Measurements from ENCODE around the gene IFNG-AS1.

Gene IFNG-AS1

GRCh38 chr12:68036642-68037041, 47.4 kb downstream of the IFNG-AS1 start:
- Histone ChIP-seq H3K4me2 (ENCODE audit: low read length) (no peak overlapping the region), H3K9ac (ENCODE audit: low read length) (no peak overlapping the region), H3K4me3 (ENCODE audit: low read depth, low read length, poor library complexity, severe bottlenecking) (no peak overlapping the region), H3K27me3 (ENCODE audit: insufficient read depth, low read length) (no peaks in the 10 kb centered on the region), H3K36me3 (ENCODE audit: insufficient read depth, low read length) (no peaks in the 10 kb centered on the region), H3F3A (ENCODE audit: insufficient read depth, low read length) (no peaks in the 10 kb centered on the region), H3K79me2 (ENCODE audit: insufficient read depth, low read length) (no peaks in the 10 kb centered on the region), H3K27ac (ENCODE audit: low read depth, low read length, poor library complexity, severe bottlenecking) (no peak overlapping the region), H2AFZ (ENCODE audit: low read length) (no peak overlapping the region), H3K9me3 (ENCODE audit: low read length) (no peaks in the 10 kb centered on the region), H4K20me1 (ENCODE audit: insufficient read depth, low read length) (no peaks in the 10 kb centered on the region), H3K9me2 (ENCODE audit: low read depth, low read length) (no peaks in the 10 kb centered on the region), H3K4me1 (ENCODE audit: insufficient read depth, low read length, severe bottlenecking) (no peaks in the 10 kb centered on the region)
- TF ChIP-seq EZH2 (IDR thresholded peaks at IDR 0.05; ENCODE audit: borderline replicate concordance, low read length), result no peak

GRCh38 chr12:68037616-68038255, 48.5 kb downstream of the IFNG-AS1 start:
- no peaks in the 10 kb centered on the region for H3K9me3 ChIP-seq (ENCODE audit: low read length)
- H3K9ac ChIP-seq (ENCODE audit: low read length), result no peak overlapping the region
- no peaks in the 10 kb centered on the region for H3F3A ChIP-seq (ENCODE audit: insufficient read depth, low read length)
- no peaks in the 10 kb centered on the region for H3K36me3 ChIP-seq (ENCODE audit: insufficient read depth, low read length)
- no peaks in the 10 kb centered on the region for H4K20me1 ChIP-seq (ENCODE audit: insufficient read depth, low read length)
- H2AFZ ChIP-seq (ENCODE audit: low read length), result no peak overlapping the region
- H3K4me3 ChIP-seq (ENCODE audit: low read depth, low read length, poor library complexity, severe bottlenecking), result no peak overlapping the region
- H3K9me2 ChIP-seq (ENCODE audit: low read depth, low read length), result no peaks in the 10 kb centered on the region
- H3K27ac ChIP-seq (ENCODE audit: low read depth, low read length, poor library complexity, severe bottlenecking), result no peak overlapping the region
- H3K4me1 ChIP-seq (ENCODE audit: insufficient read depth, low read length, severe bottlenecking), result peaks cover 4% of the 10 kb centered on the region
- TF ChIP-seq CTCF (IDR thresholded peaks at IDR 0.05; ENCODE audit: low read length) (no peak), EZH2 (IDR thresholded peaks at IDR 0.05; ENCODE audit: borderline replicate concordance, low read length) (no peak)
- H3K4me2 ChIP-seq (ENCODE audit: low read length), result no peak overlapping the region
- H3K79me2 ChIP-seq (ENCODE audit: insufficient read depth, low read length), result no peaks in the 10 kb centered on the region
- no peaks in the 10 kb centered on the region for H3K27me3 ChIP-seq (ENCODE audit: insufficient read depth, low read length)

GRCh38 chr12:68038650-68039049, 49.4 kb downstream of the IFNG-AS1 start:
- Histone ChIP-seq H3K9me3 (ENCODE audit: low read length) (no peaks in the 10 kb centered on the region), H2AFZ (ENCODE audit: low read length) (no peak overlapping the region), H3K9me2 (ENCODE audit: low read depth, low read length) (no peaks in the 10 kb centered on the region), H3K27ac (ENCODE audit: low read depth, low read length, poor library complexity, severe bottlenecking) (no peak overlapping the region), H3K4me1 (ENCODE audit: insufficient read depth, low read length, severe bottlenecking) (peaks cover 4% of the 10 kb centered on the region), H4K20me1 (ENCODE audit: insufficient read depth, low read length) (no peaks in the 10 kb centered on the region), H3K4me3 (ENCODE audit: low read depth, low read length, poor library complexity, severe bottlenecking) (no peak overlapping the region), H3K36me3 (ENCODE audit: insufficient read depth, low read length) (no peaks in the 10 kb centered on the region), H3K79me2 (ENCODE audit: insufficient read depth, low read length) (no peaks in the 10 kb centered on the region), H3K4me2 (ENCODE audit: low read length) (no peak overlapping the region), H3F3A (ENCODE audit: insufficient read depth, low read length) (no peaks in the 10 kb centered on the region), H3K9ac (ENCODE audit: low read length) (no peak overlapping the region), H3K27me3 (ENCODE audit: insufficient read depth, low read length) (no peaks in the 10 kb centered on the region)
- TF ChIP-seq CTCF (IDR thresholded peaks at IDR 0.05; ENCODE audit: low read length) (no peak), EZH2 (IDR thresholded peaks at IDR 0.05; ENCODE audit: borderline replicate concordance, low read length) (no peak)

Data from OCI-LY1 (cell line).